A673 (cell line): ENCODE data around the gene SDR42E1. TPM values are rescaled to one million over a fixed set of nuclear protein-coding genes. Genes with fewer than 3 reads are reported as not detected.

Experiments
- BruUV-seq: library from RNA; stranded (reverse); fragments of 400-500 nt; replicated peaks from 2 replicates; lab custom pipeline; 2021; lab: Mats Ljungman, UMichigan
- CTCF ChIA-PET: fragments of 300-600 bp; sonication (Branson Sonifier 250); formaldehyde crosslinking; loops from one replicate; lab custom pipeline; 2022; ENCODE audit warnings: antibody characterized with exemption; lab: Charles Lee
- POLR2A ChIA-PET: fragments of 300-600 bp; sonication (Branson Sonifier 250); formaldehyde crosslinking; loops from one replicate; lab custom pipeline; 2022; ENCODE audit warnings: antibody characterized with exemption; ENCODE audit not compliant: low non-redundant PET; lab: Charles Lee
- DNase-seq: peaks from one replicate; pipeline ENCODE4 v3.0.0-alpha.2; 2015; ENCODE audit warnings: low spot score
- H3K27ac ChIP-seq: fragments of 200-600 bp; sonication (generic); 2 replicates; pipeline ENCODE4 v1.5.1; 2016; ENCODE audit warnings: mixed run types, low read depth, mild to moderate bottlenecking, mixed read lengths, antibody characterized with exemption, low read length; ENCODE audit not compliant: poor library complexity, severe bottlenecking
- H3K27me3 ChIP-seq: fragments of 200-600 bp; sonication (generic); replicated peaks from 2 replicates; pipeline ENCODE4 v1.6.1; 2017; ENCODE audit warnings: mixed run types, low read depth, mild to moderate bottlenecking, mixed read lengths, antibody characterized with exemption, low read length; ENCODE audit not compliant: insufficient read depth, poor library complexity
- H3K36me3 ChIP-seq: fragments of 200-600 bp; sonication (generic); 2 replicates; pipeline ENCODE4 v1.6.1; 2016; ENCODE audit warnings: mixed run types, mild to moderate bottlenecking, mixed read lengths, antibody characterized with exemption, low read length; ENCODE audit not compliant: insufficient read depth, poor library complexity, severe bottlenecking
- H3K4me1 ChIP-seq: fragments of 200-600 bp; sonication (generic); 2 replicates; pipeline ENCODE4 v1.6.1; 2017; ENCODE audit warnings: mixed run types, mild to moderate bottlenecking, mixed read lengths, antibody characterized with exemption, low read length; ENCODE audit not compliant: insufficient read depth, poor library complexity, severe bottlenecking
- H3K4me3 ChIP-seq: fragments of 200-600 bp; sonication (generic); 2 replicates; pipeline ENCODE4 v1.5.1; 2016; ENCODE audit warnings: low read depth, mixed run types, mild to moderate bottlenecking, mixed read lengths, low read length; ENCODE audit not compliant: poor library complexity, severe bottlenecking
- H3K9me3 ChIP-seq: fragments of 200-600 bp; sonication (generic); 2 replicates; pipeline ENCODE4 v1.6.1; 2016; ENCODE audit warnings: mixed run types, low read depth, mild to moderate bottlenecking, mixed read lengths, antibody characterized with exemption, low read length; ENCODE audit not compliant: poor library complexity, severe bottlenecking
- EZH2 ChIP-seq: fragments of 200-600 bp; sonication (generic); IDR thresholded peaks from 2 replicates; pipeline ENCODE4 v1.6.1; 2017; ENCODE audit warnings: borderline replicate concordance, low read depth, mild to moderate bottlenecking, mixed read lengths, antibody characterized with exemption, low read length; ENCODE audit not compliant: poor library complexity, severe bottlenecking
- intact Hi-C: fragments of 100-400 bp; cut with micrococcal nuclease; formaldehyde crosslinking; loops from one replicate; pipeline ENCODE4 v1.10.0; 2022; ENCODE audit not compliant: unreplicated experiment
- total RNA-seq: library from RNA; stranded (reverse); gene quantifications from 2 replicates; pipeline ENCODE4 v1.2.3, GENCODE V29; 2021
- TF ChIP-seq, protein P1 (sequence below): fragments of 300-800, 200-600 bp; sonication (generic); conservative IDR thresholded peaks from 2 replicates; pipeline ENCODE4 v1.5.1; 2017; ENCODE audit warnings: low read depth, mild to moderate bottlenecking, antibody characterized with exemption, low read length, moderate library complexity, mixed read lengths

The SDR42E1 gene
- total RNA-seq, 1 experiment from 2014 or later = not detected

DNA sequence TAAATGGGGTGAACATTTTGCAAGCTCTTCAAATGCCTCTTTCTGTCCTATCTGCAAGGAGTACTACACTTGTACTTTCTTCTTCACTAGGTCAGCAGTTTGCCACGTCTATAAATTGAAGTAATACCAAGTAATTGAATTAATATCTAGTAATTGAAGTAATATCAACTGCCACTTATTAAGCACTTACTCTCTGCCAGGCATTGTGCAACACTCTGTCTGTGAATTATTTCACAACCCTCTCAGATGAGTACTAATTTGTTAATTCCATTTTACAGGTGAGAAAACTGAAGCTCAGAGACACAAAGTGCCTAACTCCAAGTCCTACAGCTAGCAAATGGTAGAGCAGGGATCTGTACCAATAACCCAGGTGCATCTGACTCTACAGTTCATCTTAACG lies 4.1 kb downstream of the SDR42E1 start:
- H3K27me3 ChIP-seq = no peaks in the 10 kb centered on the region
- DNase-seq = no peak
- intact Hi-C loops = no loop called here
- no peak overlapping the region for H3K27ac ChIP-seq
- peaks cover 3% of the 10 kb centered on the region for H3K4me1 ChIP-seq
- ChIA-PET CTCF (no interaction called here), POLR2A (no interaction called here)
- TF ChIP-seq EZH2 = no peak
- TF ChIP-seq, protein P1, sequence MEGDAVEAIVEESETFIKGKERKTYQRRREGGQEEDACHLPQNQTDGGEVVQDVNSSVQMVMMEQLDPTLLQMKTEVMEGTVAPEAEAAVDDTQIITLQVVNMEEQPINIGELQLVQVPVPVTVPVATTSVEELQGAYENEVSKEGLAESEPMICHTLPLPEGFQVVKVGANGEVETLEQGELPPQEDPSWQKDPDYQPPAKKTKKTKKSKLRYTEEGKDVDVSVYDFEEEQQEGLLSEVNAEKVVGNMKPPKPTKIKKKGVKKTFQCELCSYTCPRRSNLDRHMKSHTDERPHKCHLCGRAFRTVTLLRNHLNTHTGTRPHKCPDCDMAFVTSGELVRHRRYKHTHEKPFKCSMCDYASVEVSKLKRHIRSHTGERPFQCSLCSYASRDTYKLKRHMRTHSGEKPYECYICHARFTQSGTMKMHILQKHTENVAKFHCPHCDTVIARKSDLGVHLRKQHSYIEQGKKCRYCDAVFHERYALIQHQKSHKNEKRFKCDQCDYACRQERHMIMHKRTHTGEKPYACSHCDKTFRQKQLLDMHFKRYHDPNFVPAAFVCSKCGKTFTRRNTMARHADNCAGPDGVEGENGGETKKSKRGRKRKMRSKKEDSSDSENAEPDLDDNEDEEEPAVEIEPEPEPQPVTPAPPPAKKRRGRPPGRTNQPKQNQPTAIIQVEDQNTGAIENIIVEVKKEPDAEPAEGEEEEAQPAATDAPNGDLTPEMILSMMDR = no peak
- no TSS peak for BruUV-seq
- H3K36me3 ChIP-seq = no peaks in the 10 kb centered on the region
- no peak overlapping the region for H3K4me3 ChIP-seq
- H3K9me3 ChIP-seq = peaks cover 11% of the 10 kb centered on the region

DNA sequence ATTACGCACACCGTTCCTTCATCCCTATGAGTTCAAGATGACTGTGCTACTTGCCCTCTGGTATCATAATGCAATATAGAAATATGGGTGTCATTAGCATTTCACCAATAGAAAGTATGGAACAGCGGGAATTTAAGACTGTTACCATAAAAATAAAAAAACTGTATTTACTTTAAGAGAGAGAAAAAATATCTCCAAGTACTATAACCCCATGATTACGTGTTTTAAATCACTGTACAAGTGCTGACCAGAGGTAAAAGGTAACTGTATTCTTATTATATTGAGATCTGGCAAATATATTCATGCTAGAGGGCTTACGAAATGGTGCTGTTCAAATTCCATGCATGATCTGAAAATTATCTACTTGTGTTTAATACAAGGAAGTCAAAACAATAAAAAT lies 5.2 kb downstream of the SDR42E1 start:
- CTCF ChIA-PET = no interaction called here
- Histone ChIP-seq H3K9me3 (peaks cover 11% of the 10 kb centered on the region), H3K4me1 (peaks cover 3% of the 10 kb centered on the region), H3K27me3 (no peaks in the 10 kb centered on the region), H3K36me3 (no peaks in the 10 kb centered on the region), H3K27ac (no peak overlapping the region), H3K4me3 (no peak overlapping the region)
- TF ChIP-seq EZH2 = no peak
- TF ChIP-seq, protein P1 = no peak
- POLR2A ChIA-PET = no interaction called here
- no peak for DNase-seq
- no TSS peak for BruUV-seq
- intact Hi-C loops = no loop called here

DNA sequence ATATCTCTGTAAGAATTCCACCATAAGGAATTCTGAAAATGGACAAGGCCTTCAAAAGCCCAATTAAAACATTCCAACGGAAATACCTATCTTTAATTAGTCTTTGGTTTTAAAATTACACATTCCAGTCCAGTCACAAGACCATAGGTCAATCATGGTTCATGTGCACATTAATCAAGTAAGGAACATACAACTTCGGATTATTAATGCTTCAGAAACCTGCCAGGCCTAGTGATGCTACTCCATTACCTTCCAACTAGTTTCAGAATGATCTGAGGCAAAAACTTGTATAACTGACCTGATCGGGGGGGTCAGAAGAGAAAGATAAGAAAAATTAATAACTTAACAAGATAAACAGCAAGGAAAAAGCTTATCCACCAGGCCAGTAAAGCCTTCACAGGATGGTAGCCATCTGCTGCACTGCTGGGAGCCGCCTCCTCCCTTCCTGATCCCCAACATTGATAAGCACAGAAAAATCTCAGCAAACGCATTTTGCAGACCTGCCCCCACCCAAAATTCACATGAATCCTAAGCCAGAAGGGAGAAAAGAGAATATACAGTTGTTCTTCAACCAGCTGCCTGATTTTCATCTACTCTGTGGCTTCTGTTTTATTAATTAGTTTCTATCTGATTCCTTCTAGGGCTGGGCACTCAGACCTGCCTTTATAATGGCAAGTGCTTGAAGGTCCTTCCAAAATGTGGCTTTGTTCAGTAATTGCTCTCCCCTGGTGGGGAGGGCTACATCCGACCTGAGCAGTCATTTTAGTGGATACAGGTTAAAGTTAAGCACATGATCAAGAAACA lies 6.0 kb downstream of the SDR42E1 start:
- CTCF ChIA-PET = no interaction called here
- intact Hi-C loops = no loop called here
- peaks cover 11% of the 10 kb centered on the region for H3K9me3 ChIP-seq
- H3K27me3 ChIP-seq = no peaks in the 10 kb centered on the region
- H3K27ac ChIP-seq = no peak overlapping the region
- POLR2A ChIA-PET = no interaction called here
- DNase-seq = peak; percentile 19
- no peak overlapping the region for H3K4me3 ChIP-seq
- TF ChIP-seq, protein P1 = no peak
- TF ChIP-seq EZH2 = no peak
- BruUV-seq = no TSS peak
- peaks cover 3% of the 10 kb centered on the region for H3K4me1 ChIP-seq
- no peaks in the 10 kb centered on the region for H3K36me3 ChIP-seq
